ENCODE results near the gene SERINC3. TPM values are rescaled to one million over a fixed set of nuclear protein-coding genes. Genes with fewer than 3 reads are reported as not detected.
A peak's percentile ranks its signal among the peaks of the same experiment; 100 is the strongest.
"Not testable (repeated sequence)": the region's sequence is repeated elsewhere in the genome, so short reads cannot be mapped to it uniquely, and the experiment has no call there.

Gene SERINC3
- total RNA-seq, 1 donor from 2014 or later = 42.9 TPM

DNA sequence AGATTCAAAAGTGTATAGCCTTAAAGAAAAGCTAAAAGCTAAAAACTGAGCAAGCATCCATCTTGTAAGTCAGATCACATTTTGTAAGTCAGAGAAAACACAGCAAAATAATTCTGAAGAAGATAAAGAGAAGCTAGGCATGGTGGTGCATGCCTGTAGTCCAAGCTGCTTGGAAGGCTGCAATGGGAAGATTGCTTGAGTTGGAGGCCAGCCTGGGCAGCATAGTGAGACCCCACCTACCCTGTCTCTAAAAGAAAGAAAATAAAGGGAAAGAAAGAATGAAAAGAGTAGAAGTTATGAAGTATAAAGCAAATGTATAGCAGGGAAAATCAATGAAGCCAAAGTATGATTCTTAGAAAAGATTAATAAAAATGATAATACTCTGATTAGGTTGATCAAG is 40.0 kb upstream of the SERINC3 start:
- Mint-ChIP-seq H3K36me3 (no peaks in the 10 kb centered on the region), H3K4me1 (peaks cover 17% of the 10 kb centered on the region), H3K4me3 (no peak overlapping the region), H3K27ac (no peak overlapping the region), H3K27me3 (ENCODE audit: low read depth) (no peaks in the 10 kb centered on the region), H3K9me3 (no peaks in the 10 kb centered on the region)
- no peak for DNase-seq (ENCODE audit: low spot score in 2 of 2, unreplicated experiment in 2 of 2)
- TF ChIP-seq CTCF (IDR thresholded peaks at IDR 0.05; ENCODE audit: unreplicated experiment) = no peak

- H3K4me3 Mint-ChIP-seq; DNase-seq (ENCODE audit: low spot score in 2 of 2, unreplicated experiment in 2 of 2); H3K36me3 Mint-ChIP-seq; H3K27me3 Mint-ChIP-seq (ENCODE audit: low read depth); H3K9me3 Mint-ChIP-seq; H3K27ac Mint-ChIP-seq: not testable (repeated sequence)
- peaks cover 15% of the 10 kb centered on the region for H3K4me1 Mint-ChIP-seq
Measured at GRCh38 chr20:44560818-44561217, 38.9 kb upstream of the SERINC3 start.

GRCh38 chr20:44560229-44560628 is 38.4 kb upstream of the SERINC3 start:
- H3K9me3 Mint-ChIP-seq = no peaks in the 10 kb centered on the region
- H3K4me1 Mint-ChIP-seq = peaks cover 17% of the 10 kb centered on the region
- H3K4me3 Mint-ChIP-seq = no peak overlapping the region
- TF ChIP-seq CTCF (IDR thresholded peaks at IDR 0.05; ENCODE audit: unreplicated experiment) = no peak
- no peaks in the 10 kb centered on the region for H3K27me3 Mint-ChIP-seq (ENCODE audit: low read depth)
- no peaks in the 10 kb centered on the region for H3K36me3 Mint-ChIP-seq
- DNase-seq (ENCODE audit: low spot score in 2 of 2, unreplicated experiment in 2 of 2) = no peak
- H3K27ac Mint-ChIP-seq = no peak overlapping the region

DNA sequence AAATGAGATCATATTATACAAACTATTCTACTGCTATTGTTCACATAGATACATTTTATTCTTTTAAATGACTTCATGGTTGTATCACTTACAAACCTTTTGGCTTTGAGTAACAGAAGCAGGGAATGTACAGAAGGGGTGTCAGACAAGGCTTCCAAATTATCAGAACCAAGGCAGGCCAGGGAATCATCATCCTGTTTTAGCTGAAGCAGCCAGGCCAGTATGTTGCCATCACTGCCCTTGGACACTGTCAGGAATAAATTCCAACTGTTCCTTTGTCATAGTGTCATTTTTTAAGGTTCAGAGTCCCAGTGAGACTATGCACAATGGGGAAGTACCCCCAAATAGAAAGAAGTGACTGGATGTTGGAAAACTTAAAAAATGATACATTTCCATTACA is 37.4 kb upstream of the SERINC3 start:
- no peak for DNase-seq (ENCODE audit: low spot score in 2 of 2, unreplicated experiment in 2 of 2)
- TF ChIP-seq CTCF (IDR thresholded peaks at IDR 0.05; ENCODE audit: unreplicated experiment) = no peak
- Mint-ChIP-seq H3K36me3 (no peaks in the 10 kb centered on the region), H3K4me1 (peaks cover 18% of the 10 kb centered on the region), H3K27ac (no peak overlapping the region), H3K9me3 (no peaks in the 10 kb centered on the region), H3K4me3 (no peak overlapping the region), H3K27me3 (ENCODE audit: low read depth) (no peaks in the 10 kb centered on the region)

DNA sequence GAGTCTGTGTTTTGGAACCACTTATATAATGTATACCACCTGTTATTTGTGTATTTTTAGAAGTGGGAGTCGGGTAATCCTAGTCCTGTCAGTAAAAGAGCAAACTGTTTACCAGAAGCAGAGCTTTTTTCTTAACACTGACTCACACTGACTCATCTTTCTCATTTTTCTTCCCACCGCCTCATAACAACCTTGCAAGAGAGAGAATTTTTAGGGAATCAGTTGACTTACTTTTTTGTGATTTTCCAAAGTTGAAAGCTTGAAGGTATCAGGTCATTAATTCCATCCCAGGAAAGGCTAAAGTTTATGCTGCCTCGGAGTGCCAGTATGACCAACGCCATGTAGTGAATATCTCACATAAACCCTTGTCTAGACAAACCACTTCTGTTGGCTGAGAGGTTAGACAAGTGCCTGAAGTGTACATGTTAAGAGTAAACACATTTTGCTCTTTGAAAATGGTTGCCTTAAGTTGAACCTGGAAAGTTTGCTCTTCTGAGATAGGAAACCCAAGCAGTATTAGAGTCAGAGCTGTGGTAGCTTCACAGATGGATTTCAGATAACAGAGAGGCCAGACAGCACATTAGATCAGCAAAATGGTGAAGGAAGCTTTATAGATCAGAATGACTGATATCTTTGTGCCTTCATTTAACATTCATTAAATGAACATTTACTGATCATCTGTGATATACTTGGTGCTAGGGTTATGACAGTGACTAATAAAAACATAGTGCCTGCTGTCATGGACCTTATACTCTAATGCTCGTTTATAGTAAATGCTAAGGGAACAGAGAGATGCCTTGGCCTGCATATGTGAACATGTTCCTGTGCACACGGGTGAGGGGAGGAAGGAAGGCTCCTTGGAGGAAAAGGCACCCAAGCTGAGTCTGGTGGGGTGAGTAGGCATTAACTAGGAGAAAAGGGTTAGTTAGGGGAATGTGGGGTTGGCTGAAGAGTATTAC is 31.4 kb upstream of the SERINC3 start:
- DNase-seq (ENCODE audit: low spot score in 2 of 2, unreplicated experiment in 2 of 2) = no peak
- H3K27ac Mint-ChIP-seq = peak overlapping the region; percentile 91

More for the DNA sequence above, 31.4 kb upstream of the SERINC3 start:
- no peaks in the 10 kb centered on the region for H3K27me3 Mint-ChIP-seq (ENCODE audit: low read depth)
- H3K4me1 Mint-ChIP-seq = peaks cover 51% of the 10 kb centered on the region
- TF ChIP-seq CTCF (IDR thresholded peaks at IDR 0.05; ENCODE audit: unreplicated experiment) = no peak
- no peaks in the 10 kb centered on the region for H3K9me3 Mint-ChIP-seq
- H3K36me3 Mint-ChIP-seq = no peaks in the 10 kb centered on the region
- no peak overlapping the region for H3K4me3 Mint-ChIP-seq

Data from mesothelial cell of epicardium (in vitro differentiated cells).